Spleen (tissue), 7 donors: ENCODE measurements around the gene CAPG.

Experiments
- POLR2A ChIP-seq, 3 donors: fragments of 450-650 bp; IDR thresholded peaks; one replicate each; pipeline ENCODE4 v1.5.1; 2017; ENCODE audit warnings: antibody characterized with exemption in 3 of 3, mild to moderate bottlenecking in 1 of 3
- POLR2AphosphoS5 ChIP-seq, 3 donors: sonication (generic); formaldehyde crosslinking; IDR thresholded peaks; one replicate each; pipeline ENCODE4 v1.5.1; 2017; ENCODE audit warnings: antibody characterized with exemption in 3 of 3
- TF ChIP-seq, protein P1 (sequence below), 11 experiments: fragments of 200-600 bp in 7 of 11; fragments of 450-650 bp in 4 of 11; sonication (generic) in 4 of 11; IDR thresholded peaks in 8 of 11; conservative IDR thresholded peaks in 3 of 11; 1 replicate in 7 of 11; 2 replicates in 4 of 11; pipeline versions ENCODE4 v1.4.0 to v1.8.0; 2016 to 2021; ENCODE audit warnings: antibody characterized with exemption in 11 of 11, inconsistent platforms in 4 of 11, mild to moderate bottlenecking in 1 of 11
- donor health status: DM: no; HTN: no; CAD: no; lungs with moderate emphysema.
- donor health status: DM: no; HTN: no; CAD: no.
- donor health status: DM: no; HTN: no; CAD: no.

DNA sequence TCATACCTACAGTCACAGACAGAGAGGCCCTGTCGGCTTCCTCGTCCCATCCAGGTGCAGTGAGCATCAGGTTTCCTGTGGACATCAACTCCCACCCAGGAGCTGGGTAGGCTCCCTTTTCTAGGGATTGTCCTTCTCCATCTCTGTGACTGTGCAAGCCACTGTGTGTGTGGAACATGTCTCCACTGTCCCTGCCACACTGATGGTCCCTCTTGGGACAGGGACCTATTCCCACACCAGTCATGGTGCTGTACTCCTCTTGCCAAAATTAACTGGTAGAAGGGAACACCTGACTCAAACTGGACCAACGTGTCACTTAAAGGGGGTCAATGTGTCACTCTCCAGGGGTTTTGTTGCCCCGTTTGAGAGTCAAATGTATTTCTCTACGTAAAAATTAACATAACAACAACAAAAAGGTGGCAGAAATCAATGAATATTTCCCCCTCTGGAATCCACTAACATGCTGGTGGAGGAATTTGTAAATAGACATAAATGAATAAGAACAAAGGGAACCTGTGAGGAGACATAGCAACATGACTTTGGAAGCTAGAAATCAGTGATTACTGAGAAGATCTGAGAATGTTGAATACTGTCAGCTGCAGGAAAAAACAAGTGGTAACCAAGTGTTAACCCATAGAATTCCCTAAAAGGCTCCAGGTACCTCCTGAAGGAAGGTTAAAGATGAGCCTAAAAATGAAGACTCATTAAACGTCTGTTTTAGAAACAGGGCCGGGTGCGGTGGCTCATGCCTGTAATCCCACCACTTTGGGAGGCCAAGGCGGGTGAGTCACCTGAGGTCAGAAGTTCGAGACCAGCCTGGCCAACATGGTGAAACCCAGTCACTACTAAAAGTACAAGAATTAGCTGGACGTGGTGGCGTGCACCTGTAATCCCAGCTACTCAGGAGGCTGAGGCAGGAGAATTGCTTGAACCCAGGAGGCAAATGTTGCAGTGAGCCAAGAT lies 48.7 kb upstream of the CAPG start:
- TF ChIP-seq, protein P1, sequence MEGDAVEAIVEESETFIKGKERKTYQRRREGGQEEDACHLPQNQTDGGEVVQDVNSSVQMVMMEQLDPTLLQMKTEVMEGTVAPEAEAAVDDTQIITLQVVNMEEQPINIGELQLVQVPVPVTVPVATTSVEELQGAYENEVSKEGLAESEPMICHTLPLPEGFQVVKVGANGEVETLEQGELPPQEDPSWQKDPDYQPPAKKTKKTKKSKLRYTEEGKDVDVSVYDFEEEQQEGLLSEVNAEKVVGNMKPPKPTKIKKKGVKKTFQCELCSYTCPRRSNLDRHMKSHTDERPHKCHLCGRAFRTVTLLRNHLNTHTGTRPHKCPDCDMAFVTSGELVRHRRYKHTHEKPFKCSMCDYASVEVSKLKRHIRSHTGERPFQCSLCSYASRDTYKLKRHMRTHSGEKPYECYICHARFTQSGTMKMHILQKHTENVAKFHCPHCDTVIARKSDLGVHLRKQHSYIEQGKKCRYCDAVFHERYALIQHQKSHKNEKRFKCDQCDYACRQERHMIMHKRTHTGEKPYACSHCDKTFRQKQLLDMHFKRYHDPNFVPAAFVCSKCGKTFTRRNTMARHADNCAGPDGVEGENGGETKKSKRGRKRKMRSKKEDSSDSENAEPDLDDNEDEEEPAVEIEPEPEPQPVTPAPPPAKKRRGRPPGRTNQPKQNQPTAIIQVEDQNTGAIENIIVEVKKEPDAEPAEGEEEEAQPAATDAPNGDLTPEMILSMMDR (IDR thresholded peaks at IDR 0.05 in 8 of 11, conservative IDR thresholded peaks at IDR 0.05 in 3 of 11) = no peak
- TF ChIP-seq POLR2A (IDR thresholded peaks at IDR 0.05) = no peak
- TF ChIP-seq POLR2AphosphoS5 (IDR thresholded peaks at IDR 0.05) = no peak
